Amniotic epithelial cell (primary cell): ENCODE measurements around the gene CHST3.

ENCODE experiments used
- DNase-seq: peaks from one replicate; pipeline ENCODE4 v3.0.0-alpha.2; 2010; ENCODE audit warnings: low read depth

CHST3 gene

DNA sequence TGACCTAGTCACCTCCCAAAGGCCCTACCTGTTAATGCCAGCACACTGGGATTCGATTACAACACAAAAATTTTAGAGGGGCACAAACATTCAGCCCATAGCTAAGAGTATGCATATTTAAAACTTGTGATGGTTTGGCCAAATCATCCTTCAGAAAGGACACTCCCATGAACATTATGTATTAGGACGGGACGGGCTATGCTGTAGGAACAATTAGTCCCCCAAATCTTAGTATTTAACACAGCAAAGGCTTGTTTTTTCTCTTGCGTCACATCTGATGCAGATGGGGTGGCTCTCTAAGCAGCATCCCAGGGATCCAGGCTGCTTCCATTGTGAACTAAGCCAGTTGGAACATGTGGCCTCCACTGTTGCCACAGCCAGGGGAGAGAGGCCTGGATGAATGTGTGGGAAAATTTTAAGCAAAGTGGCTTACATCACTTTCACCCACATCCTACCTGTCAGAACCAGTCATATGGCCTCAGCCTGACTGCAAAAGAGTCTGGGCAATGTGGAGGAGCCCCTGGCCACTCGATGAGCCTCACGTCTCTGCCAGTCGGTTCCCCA lies 26.6 kb downstream of the CHST3 start:
- DNase-seq = no peak

DNA sequence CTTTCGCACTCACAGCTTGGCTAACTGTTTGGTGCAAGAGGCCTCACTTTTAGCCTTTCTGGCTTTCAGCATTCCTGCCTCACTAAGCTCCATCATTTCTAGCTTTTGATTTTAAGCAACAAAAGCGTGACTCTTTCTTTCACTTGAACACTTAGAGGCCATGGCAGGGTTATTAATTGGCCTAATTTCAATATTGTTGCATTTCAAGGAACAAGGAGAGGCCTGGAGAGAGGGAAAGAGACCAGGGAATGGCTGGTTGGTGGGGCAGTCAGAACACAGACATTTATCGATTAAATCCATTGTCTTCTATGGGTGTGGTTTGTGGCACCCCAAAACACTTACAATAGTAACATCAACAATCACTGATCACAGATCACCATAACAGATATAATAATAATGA lies 31.3 kb downstream of the CHST3 start:
- no peak for DNase-seq

DNA sequence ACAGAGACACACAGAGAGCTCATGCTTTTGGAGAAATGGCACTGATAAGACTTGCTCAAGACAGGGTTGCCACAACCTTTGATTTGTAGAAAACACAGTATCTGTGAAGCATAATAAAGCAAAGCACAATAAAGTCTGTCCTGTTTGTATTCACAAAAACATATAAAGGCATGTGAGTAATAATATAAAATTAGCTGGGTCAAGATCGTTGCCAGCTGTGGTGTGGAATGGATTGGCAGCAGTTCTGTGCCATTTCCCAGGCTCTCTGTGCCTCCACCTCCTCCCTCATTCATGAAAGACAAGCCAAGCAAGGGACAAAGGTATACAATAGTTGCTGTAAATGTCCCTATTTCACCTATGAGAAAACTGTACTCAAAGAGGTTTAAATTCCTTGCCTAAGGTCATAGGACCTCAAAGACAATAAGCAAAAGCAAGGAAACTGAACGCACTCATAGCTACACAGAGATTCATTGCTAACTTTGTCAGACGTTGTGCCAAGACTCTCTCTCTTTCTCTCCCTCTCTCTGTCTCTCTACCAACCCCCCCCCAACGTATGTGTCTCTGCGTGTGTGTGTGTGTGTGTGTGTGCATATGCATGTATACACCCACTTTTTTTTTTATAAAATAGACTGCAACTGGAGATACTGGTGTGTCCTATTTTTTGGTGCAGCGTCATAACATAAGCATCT lies 31.8 kb downstream of the CHST3 start:
- no peak for DNase-seq

DNA sequence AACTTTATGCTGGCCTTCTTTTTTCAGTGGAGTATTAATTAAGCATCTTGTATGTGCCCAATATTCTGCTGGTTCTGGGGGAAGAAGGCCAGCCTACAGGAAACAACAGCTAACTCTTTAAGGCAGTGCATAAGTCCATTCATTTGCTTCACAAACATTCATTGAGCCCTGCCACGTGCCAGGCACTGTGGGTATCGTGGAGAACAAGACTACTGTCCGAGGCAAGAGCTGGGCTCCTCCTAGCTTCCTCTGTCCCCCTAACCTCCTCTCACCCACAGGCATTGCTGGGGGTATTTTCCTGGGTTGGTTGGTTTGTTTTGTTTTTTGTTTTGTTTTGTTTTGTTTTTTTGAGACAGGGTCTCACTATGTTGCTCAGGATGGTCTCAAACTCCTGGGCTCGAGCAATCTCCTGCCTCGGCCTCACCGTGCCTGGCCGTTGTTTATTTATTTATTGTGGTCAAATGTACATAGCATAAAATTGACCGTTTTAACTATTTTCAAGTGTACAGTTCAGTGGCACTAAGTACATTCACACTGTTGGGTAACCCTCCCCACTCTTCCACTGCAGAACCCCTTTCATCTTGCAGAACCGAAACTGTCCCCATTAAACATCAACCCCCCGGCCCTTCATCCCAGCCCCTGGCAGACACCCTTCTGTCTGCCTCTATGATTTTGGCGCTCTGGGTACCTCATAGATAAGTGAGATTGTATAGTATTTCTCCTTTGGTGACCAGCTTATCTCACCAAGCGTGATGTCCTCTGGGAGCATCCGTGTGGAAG lies 32.6 kb downstream of the CHST3 start:
- DNase-seq = no peak

DNA sequence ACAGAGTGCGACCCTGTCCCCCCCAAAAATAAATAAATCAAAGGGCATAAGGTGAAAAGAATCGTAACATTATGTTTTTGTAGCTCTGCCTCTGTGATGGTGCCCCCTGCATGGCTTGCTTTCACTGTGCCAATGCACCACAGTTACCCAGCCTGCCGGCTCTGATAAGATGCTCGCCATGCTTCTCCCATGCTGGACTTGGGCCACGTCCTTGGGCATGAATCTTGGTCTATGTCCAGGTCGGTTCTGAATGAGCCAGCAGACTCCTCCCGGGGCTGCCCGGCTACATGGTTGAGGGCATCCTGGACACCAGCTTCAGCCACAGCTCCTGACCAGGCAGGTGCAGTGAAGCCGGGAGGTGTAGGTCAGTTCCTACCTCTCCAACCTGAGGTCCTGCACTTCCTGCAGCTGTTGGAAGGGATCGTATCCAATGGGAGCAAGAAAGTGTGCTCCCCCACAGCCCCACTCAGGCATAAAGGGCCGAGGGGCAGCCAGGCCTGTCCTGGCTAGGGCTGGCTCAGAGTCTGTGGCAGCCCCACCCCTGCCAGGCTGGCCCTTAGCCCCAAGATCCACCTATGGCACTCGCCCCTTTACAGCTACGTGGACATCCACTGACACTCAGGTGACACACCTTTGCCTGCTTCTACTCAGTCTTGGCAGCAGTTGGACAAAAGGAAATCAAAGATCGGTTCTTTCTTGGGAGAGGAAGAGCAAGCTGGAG lies 34.1 kb downstream of the CHST3 start:
- no peak for DNase-seq

DNA sequence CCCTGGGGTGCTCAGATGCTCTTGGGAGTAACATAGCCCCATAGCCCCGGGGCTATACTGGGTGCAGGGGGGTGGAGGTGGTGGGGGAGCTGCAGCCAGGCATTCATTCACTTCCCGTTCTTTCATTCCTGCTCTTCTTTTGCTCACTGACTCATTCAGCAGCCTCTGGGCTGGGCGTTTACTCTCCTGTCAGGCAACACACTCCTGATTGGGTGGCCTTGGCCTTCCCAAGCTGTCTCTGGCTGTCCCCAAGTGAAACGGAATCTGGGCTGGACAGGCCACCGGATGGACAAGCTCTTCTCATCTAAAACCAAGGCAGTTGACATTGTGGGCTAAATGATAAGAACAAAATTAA lies 34.6 kb downstream of the CHST3 start:
- peak; percentile 66 for DNase-seq

DNA sequence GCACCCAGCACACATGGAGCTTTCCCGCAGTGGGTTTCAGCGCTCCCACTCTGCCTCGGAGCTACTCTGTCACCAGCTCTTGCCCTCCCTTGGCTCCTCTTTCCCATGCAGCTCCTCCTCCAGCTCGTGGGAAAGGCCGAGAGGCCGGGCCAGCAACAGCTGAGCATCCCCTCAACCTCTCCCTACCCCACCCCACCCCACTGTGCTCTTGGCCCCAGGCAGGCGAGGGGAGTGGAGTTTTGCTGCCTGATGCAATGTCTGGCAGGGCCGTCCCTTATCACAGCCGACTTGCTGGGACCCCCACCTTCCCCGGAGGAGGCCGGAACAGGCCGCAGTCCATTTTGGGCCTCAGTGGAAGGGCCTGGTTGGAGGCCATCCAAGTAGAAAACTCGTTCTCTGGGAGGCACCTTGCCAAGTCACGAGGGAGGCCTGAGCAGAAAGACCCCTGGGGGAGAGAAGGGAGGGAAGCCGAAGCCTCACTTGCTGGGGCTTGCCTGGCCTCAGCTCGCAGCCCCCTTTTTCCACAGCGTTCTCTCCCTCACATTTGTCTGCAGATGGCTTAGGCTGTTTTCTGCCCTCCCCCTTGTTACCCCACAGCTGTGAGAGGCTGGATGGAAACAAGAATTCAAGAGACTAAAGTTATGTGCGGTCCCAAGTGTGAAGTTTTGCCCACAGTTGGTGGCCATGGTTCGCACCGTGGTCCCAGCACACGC lies 35.3 kb downstream of the CHST3 start:
- peak; percentile 82 for DNase-seq

DNA sequence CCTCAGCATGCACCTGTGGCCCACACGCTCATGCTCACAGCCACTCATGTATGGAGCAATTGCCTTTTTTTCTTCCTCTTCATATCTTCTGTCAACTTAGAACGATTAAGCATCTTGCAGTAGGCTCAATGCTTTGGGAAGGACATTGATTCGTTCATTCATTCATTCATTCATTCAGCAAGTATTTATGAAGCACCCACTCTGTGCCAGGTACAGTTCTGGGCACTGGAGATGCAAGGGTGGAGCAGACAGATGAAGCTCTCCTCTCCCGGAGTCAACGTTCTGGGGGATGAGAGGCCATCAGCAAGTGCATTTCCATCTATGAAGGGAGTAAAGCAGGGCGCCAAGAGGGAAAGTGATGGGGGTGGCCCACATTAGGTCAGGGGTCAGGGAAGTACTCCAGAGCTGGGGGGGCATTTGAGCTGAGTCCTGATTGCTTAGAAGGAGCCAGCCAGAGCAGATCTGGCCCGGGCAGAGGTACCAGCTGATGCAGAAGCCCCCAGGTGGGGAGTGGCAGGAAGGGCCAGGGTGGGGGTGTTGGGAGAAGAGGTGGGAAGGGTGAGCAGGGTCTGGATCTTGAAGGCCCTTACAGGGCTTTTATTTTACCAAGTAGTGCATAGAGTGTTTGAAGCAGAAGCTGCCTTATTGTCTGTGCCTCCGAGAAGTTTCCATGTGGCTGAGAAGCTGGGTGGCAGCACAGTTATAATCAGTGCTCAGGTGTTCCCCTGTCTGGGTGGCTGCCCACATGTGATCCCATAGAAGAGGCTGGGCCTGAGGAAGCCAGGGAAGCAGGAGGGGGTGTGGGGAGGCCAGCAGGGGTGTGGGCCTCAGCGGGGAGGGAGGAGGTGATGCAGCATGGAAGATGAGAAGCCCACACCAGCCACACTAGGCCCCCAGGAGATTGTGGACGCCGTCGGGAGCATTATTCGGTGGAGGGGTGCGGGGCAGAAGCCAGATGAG lies 36.2 kb downstream of the CHST3 start:
- DNase-seq = no peak

DNA sequence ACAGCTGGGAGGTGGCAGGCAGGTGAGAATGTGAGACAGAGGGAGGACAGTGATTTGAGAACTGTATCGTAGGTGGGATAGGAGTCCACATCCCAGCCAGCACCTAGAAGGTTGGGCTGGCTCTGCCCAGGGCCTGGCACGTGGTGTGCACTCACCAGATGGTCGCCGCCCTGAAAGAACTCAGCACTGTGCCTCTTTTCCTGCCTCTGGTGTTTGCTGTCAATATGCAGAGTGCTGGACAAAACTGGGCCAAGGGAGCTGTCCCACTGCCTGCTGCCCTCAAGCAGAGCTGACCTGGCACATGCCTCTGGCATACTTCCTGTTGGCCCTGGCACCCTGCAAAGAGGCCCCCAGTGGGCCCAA lies 36.8 kb downstream of the CHST3 start:
- DNase-seq = no peak

DNA sequence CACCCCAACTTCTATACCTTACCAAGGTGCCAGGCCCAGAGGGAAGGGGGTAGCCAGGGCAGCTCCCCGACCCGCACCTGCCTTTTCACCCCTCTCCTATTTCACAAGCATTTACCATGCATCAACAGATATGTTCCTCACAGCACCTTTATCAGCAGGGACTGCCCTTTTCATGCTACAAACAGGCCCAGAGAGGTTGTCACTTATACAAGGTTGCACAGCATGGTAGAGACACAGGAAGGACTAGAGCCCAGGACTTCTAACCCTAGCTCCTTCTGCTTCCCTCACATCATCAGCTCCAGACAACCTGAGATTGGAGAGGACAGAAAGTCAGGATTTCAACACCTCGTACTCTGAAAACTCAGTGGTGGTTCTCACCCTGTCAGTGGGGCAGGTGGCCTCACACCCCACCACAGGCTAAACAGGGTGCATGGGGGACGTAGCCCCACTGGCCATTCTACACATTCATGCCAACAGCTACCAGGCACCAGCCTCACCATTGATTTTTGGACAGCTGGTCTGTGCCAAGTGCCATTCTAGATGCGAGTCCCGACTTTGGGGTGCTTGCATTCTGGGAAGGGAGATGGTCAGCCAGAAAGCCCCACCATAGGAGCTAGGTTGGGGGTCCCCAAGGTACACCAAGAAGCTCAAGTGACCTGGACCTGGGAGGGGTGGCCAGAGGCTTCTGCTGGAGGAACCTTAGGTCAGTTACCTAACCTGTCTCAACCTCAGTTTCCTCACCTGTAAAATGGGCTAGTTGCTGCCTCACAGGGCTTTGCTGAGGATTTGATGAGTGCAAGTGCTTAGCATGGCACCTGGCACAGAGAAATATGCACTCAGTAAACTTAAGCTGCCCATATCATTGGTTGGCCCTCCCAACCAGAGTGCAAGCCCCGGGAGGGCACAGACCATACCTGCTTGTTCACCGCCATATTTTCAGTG lies 38.4 kb downstream of the CHST3 start:
- no peak for DNase-seq

DNA sequence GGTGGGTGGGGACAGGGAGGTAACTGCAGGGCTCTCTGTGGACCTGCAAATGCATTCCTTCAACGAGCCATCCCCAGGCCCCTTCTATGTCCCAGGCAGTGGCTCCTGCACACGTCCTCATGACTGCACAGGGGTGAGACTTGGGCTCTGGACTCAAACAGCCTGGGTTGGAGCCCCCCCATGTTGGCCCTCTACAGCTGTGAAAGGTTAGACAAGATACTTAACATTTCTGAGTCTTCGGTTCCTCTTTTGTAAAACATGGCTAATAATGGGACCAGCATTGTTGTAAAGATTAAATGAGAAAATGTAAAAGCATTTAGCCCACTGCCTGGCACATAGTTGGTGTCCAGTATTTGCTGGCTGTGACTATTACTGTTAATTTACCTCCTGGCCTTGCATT lies 41.8 kb downstream of the CHST3 start:
- DNase-seq = no peak

DNA sequence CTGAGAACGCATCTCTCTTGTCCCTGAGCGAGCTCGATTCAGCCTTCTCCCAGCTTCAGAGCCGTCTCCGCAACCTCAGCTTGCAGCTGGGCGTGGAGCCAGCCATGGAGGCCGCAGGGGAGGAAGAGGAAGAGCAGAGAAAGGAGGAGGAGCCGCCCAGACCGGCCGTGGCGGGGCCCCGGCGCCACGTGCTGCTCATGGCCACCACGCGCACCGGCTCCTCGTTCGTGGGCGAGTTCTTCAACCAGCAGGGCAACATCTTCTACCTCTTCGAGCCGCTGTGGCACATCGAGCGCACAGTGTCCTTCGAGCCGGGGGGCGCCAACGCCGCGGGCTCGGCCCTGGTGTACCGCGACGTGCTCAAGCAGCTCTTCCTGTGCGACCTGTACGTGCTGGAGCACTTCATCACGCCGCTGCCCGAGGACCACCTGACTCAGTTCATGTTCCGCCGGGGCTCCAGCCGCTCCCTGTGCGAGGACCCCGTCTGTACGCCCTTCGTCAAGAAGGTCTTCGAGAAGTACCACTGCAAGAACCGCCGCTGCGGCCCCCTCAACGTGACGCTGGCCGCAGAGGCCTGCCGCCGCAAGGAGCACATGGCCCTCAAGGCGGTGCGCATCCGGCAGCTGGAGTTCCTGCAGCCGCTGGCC lies 43.2 kb downstream of the CHST3 start:
- DNase-seq = no peak

DNA sequence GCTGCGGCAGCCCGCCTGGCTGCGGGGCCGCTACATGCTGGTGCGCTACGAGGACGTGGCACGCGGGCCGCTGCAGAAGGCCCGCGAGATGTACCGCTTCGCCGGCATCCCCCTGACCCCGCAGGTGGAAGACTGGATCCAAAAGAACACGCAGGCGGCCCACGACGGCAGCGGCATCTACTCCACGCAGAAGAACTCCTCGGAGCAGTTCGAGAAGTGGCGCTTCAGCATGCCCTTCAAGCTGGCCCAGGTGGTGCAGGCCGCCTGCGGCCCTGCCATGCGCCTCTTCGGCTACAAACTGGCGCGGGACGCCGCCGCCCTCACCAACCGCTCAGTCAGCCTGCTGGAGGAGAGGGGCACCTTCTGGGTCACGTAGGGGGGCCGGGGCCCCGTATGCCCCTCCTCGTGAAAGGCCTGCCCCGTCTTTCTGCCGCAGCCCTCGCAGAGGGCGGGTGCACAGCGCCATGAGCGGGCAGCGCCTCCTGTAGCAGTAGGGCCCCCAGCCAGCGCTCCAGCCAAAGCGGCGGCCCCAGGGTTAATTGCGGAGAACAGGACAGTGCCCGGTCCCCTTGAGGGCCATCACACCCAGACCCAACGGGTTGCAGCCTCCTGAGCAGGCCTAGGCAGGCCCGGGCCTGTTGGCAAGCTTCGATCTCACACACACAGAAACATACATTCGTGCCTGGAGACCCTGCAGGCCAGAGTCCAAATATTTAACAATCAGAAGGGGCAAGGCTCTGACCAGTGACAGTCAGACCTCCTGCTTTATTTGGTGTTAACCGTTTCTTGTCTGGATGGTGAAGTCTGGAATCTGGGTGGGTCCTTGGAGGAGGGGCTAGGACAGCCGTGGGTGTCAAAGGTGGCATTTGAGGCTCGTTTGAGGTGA lies 44.1 kb downstream of the CHST3 start:
- DNase-seq = no peak

DNA sequence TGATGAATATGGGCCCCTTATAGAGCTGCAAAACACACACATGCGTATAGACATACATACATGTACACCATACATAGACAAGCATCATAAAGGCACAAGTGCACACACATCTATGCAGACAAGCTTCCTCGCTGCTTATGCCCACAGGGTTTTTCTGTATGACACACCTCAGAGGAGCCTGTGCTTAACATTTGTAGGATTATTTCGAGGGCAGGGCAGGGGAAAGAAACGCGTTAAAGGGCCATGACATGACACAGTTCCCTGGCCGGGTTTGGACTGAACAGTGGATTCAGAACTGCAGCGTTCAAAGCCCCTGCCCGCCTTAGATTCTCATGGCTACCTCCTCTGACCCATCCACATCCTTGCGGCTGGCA lies 44.8 kb downstream of the CHST3 start:
- DNase-seq = no peak

DNA sequence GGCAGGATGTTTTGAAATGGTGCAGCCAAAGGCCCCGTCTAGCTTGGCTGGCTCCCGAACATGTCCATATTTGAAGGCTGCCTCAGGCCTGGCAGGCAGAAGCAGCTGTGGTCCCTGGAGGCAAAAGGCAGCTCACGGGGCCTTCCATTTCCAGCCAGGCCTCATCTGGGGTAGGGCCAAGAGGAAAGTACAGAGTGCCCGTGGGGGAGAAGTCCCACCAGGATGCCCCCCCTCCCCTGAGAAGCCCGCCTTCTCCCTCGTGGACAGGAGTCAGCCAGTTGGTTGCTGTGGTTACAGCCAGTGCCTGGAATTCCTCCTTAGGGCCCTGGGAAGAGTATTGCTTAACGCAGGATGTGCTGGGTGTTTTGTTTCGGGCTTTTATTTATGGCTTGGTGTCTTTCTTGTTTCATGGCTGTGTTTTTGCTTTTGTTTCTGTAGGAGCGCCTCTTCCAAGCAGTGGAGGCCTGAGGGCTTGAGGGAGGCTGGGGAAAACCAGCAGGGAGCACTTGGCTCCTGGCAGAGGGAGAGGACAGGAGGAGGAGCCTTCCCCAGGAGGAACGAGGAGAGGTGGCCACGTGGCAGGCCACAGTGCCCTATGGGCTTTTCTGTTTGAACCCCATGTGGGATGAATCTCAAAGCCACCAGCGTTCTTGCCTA lies 45.4 kb downstream of the CHST3 start:
- DNase-seq = peak; percentile 98

DNA sequence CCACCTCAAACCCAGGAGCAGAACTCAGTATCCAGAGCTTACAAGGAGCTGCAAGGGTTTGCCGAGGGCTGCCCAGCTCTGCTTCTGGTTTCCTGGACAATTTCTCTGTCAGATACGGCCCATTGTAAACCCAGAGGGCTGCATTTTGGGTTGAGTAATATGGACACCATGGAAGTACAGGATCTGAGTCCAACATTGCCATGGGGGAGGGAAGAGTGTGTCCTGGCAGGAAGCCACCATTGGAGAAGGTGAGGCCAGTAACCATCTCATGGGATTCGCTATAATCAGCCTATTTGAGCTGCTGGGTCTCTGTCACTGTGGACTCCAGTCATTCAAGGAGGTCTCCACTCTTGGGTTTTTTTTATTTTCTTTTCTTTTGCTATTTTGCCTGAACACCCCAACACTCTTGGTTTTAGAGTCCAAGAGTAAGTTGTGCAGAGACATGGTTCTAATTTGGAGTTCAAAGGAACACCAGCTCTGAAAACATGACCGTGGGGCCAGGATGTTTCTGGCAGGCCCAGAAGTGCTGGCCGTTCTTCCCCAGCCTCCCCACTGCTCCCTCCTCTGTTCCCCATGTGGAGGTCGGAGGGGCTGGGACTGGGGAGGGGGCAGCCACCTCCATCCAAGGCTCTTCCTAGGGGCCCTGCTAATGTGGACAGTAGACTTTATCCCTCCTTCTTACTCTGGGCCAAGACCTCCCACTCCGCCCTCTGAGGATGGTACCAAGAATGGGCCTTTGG lies 46.2 kb downstream of the CHST3 start:
- no peak for DNase-seq

DNA sequence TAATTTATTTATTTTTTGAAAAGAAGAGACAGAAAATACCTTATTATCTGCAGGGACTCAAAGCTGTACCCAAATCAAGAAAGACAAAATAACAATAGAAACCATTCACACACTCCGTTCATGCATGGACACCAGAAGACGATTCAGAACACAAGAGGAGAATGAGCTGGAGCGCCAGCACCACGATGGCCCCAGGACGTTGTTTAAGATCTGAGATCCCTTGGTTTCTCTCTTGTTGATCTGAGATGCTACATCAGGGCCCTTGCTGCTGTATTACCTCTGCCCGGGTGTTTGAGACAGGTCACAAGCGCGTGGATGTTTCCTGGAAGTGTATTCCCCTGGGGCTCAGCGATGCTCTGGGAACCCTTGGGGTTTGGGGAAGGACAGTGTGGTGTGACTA lies 46.8 kb downstream of the CHST3 start:
- no peak for DNase-seq
